ENCODE results near the gene RBM19. TPM values are rescaled to one million over a fixed set of nuclear protein-coding genes. Genes with fewer than 3 reads are reported as not detected.

The RBM19 gene
- total RNA-seq, 2 donors from 2014 or later: 39.9 to 54.3 TPM

- no peak overlapping the region for H3K4me3 ChIP-seq
- H3K27ac ChIP-seq: no peak overlapping the region
- TF ChIP-seq, protein P1, sequence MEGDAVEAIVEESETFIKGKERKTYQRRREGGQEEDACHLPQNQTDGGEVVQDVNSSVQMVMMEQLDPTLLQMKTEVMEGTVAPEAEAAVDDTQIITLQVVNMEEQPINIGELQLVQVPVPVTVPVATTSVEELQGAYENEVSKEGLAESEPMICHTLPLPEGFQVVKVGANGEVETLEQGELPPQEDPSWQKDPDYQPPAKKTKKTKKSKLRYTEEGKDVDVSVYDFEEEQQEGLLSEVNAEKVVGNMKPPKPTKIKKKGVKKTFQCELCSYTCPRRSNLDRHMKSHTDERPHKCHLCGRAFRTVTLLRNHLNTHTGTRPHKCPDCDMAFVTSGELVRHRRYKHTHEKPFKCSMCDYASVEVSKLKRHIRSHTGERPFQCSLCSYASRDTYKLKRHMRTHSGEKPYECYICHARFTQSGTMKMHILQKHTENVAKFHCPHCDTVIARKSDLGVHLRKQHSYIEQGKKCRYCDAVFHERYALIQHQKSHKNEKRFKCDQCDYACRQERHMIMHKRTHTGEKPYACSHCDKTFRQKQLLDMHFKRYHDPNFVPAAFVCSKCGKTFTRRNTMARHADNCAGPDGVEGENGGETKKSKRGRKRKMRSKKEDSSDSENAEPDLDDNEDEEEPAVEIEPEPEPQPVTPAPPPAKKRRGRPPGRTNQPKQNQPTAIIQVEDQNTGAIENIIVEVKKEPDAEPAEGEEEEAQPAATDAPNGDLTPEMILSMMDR (IDR thresholded peaks at IDR 0.05): no peak
- no peaks in the 10 kb centered on the region for H3K27me3 ChIP-seq (replicated peaks; ENCODE audit: insufficient read depth)
- DNase-seq (ENCODE audit: low spot score) (no peak), ATAC-seq (ENCODE audit: insufficient number of reproducible peaks, low FRiP score, low read depth) (no peak)
- H3K9me3 ChIP-seq: no peaks in the 10 kb centered on the region
- no peaks in the 10 kb centered on the region for H3K4me1 ChIP-seq (ENCODE audit: control insufficient read depth in 1 of 2, low read depth in 2 of 2)
- peaks cover 29% of the 10 kb centered on the region for H3K36me3 ChIP-seq
Measured at GRCh38 chr12:113911971-113912759, 54.0 kb downstream of the RBM19 start.

GRCh38 chr12:113910751-113911272 lies 55.3 kb downstream of the RBM19 start:
- Histone ChIP-seq H3K27me3 (replicated peaks; ENCODE audit: insufficient read depth) (no peaks in the 10 kb centered on the region), H3K4me1 (ENCODE audit: control insufficient read depth in 1 of 2, low read depth in 2 of 2) (no peaks in the 10 kb centered on the region), H3K9me3 (no peaks in the 10 kb centered on the region), H3K27ac (no peak overlapping the region), H3K4me3 (no peak overlapping the region), H3K36me3 (peaks cover 24% of the 10 kb centered on the region)
- DNase-seq (ENCODE audit: low spot score): no peak
- no peak for ATAC-seq (ENCODE audit: insufficient number of reproducible peaks, low FRiP score, low read depth)
- TF ChIP-seq, protein P1 (IDR thresholded peaks at IDR 0.05): no peak

- H3K36me3 ChIP-seq: peaks cover 23% of the 10 kb centered on the region
- H3K27ac ChIP-seq: no peak overlapping the region
- no peak overlapping the region for H3K4me3 ChIP-seq
- no peak for DNase-seq (ENCODE audit: low spot score)
- no peaks in the 10 kb centered on the region for H3K9me3 ChIP-seq
- no peak for ATAC-seq (ENCODE audit: insufficient number of reproducible peaks, low FRiP score, low read depth)
- no peaks in the 10 kb centered on the region for H3K27me3 ChIP-seq (replicated peaks; ENCODE audit: insufficient read depth)
- TF ChIP-seq, protein P1 (IDR thresholded peaks at IDR 0.05): no peak
- no peaks in the 10 kb centered on the region for H3K4me1 ChIP-seq (ENCODE audit: control insufficient read depth in 1 of 2, low read depth in 2 of 2)
Measured at GRCh38 chr12:113909776-113910420, 56.2 kb downstream of the RBM19 start.

GRCh38 chr12:113908584-113909100 lies 57.5 kb downstream of the RBM19 start:
- TF ChIP-seq, protein P1 (IDR thresholded peaks at IDR 0.05): no peak
- Histone ChIP-seq H3K4me3 (no peak overlapping the region), H3K9me3 (no peaks in the 10 kb centered on the region), H3K27ac (no peak overlapping the region), H3K27me3 (replicated peaks; ENCODE audit: insufficient read depth) (no peaks in the 10 kb centered on the region), H3K4me1 (ENCODE audit: control insufficient read depth in 1 of 2, low read depth in 2 of 2) (no peaks in the 10 kb centered on the region), H3K36me3 (peaks cover 17% of the 10 kb centered on the region)
- ATAC-seq (ENCODE audit: insufficient number of reproducible peaks, low FRiP score, low read depth): no peak
- DNase-seq (ENCODE audit: low spot score): no peak
